GM12878 (cell line): Measurements from ENCODE around the gene MAB21L3.

Source experiments
- BHLHE40 ChIP-seq, 2 experiments: fragments of 450-650 bp in 1 of 2; IDR thresholded peaks; 2 replicates each; pipeline ENCODE4 v1.6.1; 2011 to 2017; ENCODE audit warnings: low read depth in 2 of 2, borderline replicate concordance in 1 of 2, improper control_type of control experiment in 1 of 2, low read length in 1 of 2, mild to moderate bottlenecking in 1 of 2
- CEBPB ChIP-seq, 2 experiments: fragments of 150-350 bp in 1 of 2; IDR thresholded peaks; 2 replicates each; pipeline ENCODE4 v1.6.1; 2012 to 2014; ENCODE audit warnings: low read depth in 2 of 2, low read length in 2 of 2, borderline replicate concordance in 1 of 2, inconsistent platforms in 1 of 2
- CTCF ChIP-seq, 3 experiments: IDR thresholded peaks in 2 of 3; conservative IDR thresholded peaks in 1 of 3; 2 replicates each; pipeline ENCODE4 v1.5.1; 2011; ENCODE audit warnings: low read depth in 3 of 3, low read length in 3 of 3, mild to moderate bottlenecking in 3 of 3, control low read depth in 2 of 3, moderate library complexity in 2 of 3, inconsistent platforms in 1 of 3, mixed read lengths in 1 of 3; ENCODE audit not compliant: control insufficient read depth in 2 of 3, insufficient read depth in 1 of 3; ENCODE audit errors: extremely low read depth in 1 of 3
- EP300 ChIP-seq, 2 experiments: fragments of 150-350 bp in 1 of 2; IDR thresholded peaks; 2 replicates each; pipeline ENCODE4 v1.6.1; 2011 to 2012; ENCODE audit warnings: low read depth in 2 of 2, low read length in 2 of 2, borderline replicate concordance in 1 of 2, improper control_type of control experiment in 1 of 2, inconsistent platforms in 1 of 2; ENCODE audit not compliant: control insufficient read depth in 1 of 2
- HDAC6 ChIP-seq: fragments of 200-600 bp; sonication (generic); IDR thresholded peaks from one replicate; pipeline ENCODE4 v1.8.0; 2017; ENCODE audit warnings: antibody characterized with exemption; ENCODE audit not compliant: unreplicated experiment
- KDM1A ChIP-seq: fragments of 200-600 bp; sonication (generic); IDR thresholded peaks from 2 replicates; pipeline ENCODE4 v1.6.1; 2016; ENCODE audit warnings: borderline replicate concordance
- MYC ChIP-seq: IDR thresholded peaks from 2 replicates; pipeline ENCODE4 v1.6.1; 2011; ENCODE audit warnings: mild to moderate bottlenecking, low read length, moderate library complexity, inconsistent platforms; ENCODE audit not compliant: insufficient read depth, insufficient replicate concordance, insufficient read length, severe bottlenecking
- POLR2A ChIP-seq: IDR thresholded peaks from 2 replicates; pipeline ENCODE4 v1.6.1; 2011; ENCODE audit warnings: low read depth, mild to moderate bottlenecking, low read length
- SIN3A ChIP-seq: IDR thresholded peaks from 2 replicates; pipeline ENCODE4 v1.6.1; 2012; ENCODE audit warnings: low read depth, low read length, improper control_type of control experiment
- ZBTB33 ChIP-seq: fragments of 450-650 bp; IDR thresholded peaks from 2 replicates; pipeline ENCODE4 v1.6.1; 2017; ENCODE audit warnings: mild to moderate bottlenecking
- ZNF24 ChIP-seq: fragments of 450-650 bp; IDR thresholded peaks from 2 replicates; pipeline ENCODE4 v1.6.1; 2017; ENCODE audit warnings: antibody characterized with exemption, mild to moderate bottlenecking
- TF ChIP-seq, protein P1 (sequence below): IDR thresholded peaks from 2 replicates; pipeline ENCODE4 v1.6.1; 2012; ENCODE audit warnings: improper control_type of control experiment, low read depth, low read length; ENCODE audit not compliant: insufficient replicate concordance

DNA sequence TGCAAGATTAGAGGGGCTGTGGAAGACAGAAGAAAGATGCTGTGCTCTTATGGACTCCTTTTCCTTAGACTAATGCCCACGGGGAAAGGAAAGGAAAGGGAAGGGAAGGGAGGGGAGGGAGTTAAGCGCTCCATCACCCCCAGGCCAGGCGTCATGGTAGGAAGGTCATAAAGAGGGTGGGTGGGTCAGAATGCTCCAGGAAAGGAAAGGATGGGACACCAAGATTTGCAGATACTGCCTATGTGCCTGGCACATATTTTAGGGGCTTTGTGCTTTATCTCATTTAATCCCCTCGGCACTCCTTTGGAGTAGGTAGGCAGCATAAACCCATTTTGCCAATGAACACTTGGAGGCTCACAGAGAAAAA lies 41.4 kb downstream of the MAB21L3 start:
- TF ChIP-seq BHLHE40 (IDR thresholded peaks at IDR 0.05; ENCODE audit: borderline replicate concordance in 1 of 2, low read depth in 2 of 2, low read length in 1 of 2) (no peak), KDM1A (no peak), CTCF (IDR thresholded peaks at IDR 0.05 in 2 of 3, conservative IDR thresholded peaks at IDR 0.05 in 1 of 3; ENCODE audit: control insufficient read depth in 2 of 3, extremely low read depth in 1 of 3, insufficient read depth in 1 of 3, low read depth in 3 of 3, low read length in 3 of 3) (no peak), ZNF24 (no peak), MYC (no peak), EP300 (IDR thresholded peaks at IDR 0.05; ENCODE audit: borderline replicate concordance in 1 of 2, control insufficient read depth in 1 of 2, low read depth in 2 of 2, low read length in 2 of 2) (no peak), HDAC6 (no peak), CEBPB (IDR thresholded peaks at IDR 0.05; ENCODE audit: borderline replicate concordance in 1 of 2, low read depth in 2 of 2, low read length in 2 of 2) (no peak), POLR2A (no peak), SIN3A (no peak), ZBTB33 (no peak)
- TF ChIP-seq, protein P1, sequence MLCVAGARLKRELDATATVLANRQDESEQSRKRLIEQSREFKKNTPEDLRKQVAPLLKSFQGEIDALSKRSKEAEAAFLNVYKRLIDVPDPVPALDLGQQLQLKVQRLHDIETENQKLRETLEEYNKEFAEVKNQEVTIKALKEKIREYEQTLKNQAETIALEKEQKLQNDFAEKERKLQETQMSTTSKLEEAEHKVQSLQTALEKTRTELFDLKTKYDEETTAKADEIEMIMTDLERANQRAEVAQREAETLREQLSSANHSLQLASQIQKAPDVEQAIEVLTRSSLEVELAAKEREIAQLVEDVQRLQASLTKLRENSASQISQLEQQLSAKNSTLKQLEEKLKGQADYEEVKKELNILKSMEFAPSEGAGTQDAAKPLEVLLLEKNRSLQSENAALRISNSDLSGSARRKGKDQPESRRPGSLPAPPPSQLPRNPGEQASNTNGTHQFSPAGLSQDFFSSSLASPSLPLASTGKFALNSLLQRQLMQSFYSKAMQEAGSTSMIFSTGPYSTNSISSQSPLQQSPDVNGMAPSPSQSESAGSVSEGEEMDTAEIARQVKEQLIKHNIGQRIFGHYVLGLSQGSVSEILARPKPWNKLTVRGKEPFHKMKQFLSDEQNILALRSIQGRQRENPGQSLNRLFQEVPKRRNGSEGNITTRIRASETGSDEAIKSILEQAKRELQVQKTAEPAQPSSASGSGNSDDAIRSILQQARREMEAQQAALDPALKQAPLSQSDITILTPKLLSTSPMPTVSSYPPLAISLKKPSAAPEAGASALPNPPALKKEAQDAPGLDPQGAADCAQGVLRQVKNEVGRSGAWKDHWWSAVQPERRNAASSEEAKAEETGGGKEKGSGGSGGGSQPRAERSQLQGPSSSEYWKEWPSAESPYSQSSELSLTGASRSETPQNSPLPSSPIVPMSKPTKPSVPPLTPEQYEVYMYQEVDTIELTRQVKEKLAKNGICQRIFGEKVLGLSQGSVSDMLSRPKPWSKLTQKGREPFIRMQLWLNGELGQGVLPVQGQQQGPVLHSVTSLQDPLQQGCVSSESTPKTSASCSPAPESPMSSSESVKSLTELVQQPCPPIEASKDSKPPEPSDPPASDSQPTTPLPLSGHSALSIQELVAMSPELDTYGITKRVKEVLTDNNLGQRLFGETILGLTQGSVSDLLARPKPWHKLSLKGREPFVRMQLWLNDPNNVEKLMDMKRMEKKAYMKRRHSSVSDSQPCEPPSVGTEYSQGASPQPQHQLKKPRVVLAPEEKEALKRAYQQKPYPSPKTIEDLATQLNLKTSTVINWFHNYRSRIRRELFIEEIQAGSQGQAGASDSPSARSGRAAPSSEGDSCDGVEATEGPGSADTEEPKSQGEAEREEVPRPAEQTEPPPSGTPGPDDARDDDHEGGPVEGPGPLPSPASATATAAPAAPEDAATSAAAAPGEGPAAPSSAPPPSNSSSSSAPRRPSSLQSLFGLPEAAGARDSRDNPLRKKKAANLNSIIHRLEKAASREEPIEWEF: no peak
